Muscle of arm (tissue), 12 donors: ENCODE data around the gene SLC19A1. TPM values are rescaled to one million over a fixed set of nuclear protein-coding genes. Genes with fewer than 3 reads are reported as not detected.

Experiments
- DNase-seq: peaks from one replicate; pipeline ENCODE4 v3.0.0-alpha.2; 2013
- polyA plus RNA-seq, 12 donors: library from polyadenylated mRNA; unstranded; fragments of 120-200 nt; gene quantifications; one replicate each; pipeline ENCODE4 v1.2.1, GENCODE V29; 2013; ENCODE audit not compliant: insufficient read length in 12 of 12

The SLC19A1 gene
- polyA plus RNA-seq, 12 donors, result 4.9 to 24.9 (median 16.9) TPM; not detected in 1

DNA sequence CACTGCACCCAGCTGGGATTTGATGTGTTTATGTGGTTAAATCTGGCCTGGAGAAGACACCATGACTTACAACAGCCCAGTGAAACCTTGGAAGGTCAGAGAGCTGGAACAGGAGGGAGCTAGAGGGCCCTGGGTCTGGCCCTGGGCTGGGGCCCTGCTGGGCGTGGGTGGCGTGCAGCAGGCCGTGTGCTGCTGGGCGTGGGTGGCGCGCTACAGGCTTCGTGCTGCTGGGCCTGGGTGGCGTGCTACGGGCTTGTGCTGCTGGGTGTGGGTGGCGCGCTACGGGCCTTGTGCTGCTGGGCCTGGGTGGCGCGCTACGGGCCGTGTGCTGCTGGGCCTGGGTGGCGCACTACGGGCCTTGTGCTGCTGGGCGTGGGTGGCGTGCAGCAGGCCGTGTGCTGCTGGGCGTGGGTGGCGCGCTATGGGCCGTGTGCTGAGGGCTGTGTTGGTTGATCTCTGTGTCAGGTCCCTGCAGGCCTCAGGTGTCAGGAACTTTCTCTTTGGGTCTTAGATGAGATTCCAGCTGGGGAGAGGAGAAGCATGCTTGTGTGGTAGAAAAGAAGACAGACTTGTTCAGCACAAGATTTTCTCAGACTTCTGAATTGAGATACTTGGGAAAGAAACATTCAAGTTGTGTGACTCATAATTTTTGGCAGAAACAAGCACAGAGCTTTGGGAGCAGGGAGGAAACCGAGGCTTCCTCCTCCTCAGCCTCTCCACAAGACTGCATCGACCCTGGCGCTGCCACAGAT lies 71.3 kb downstream of the SLC19A1 start:
- no peak for DNase-seq

DNA sequence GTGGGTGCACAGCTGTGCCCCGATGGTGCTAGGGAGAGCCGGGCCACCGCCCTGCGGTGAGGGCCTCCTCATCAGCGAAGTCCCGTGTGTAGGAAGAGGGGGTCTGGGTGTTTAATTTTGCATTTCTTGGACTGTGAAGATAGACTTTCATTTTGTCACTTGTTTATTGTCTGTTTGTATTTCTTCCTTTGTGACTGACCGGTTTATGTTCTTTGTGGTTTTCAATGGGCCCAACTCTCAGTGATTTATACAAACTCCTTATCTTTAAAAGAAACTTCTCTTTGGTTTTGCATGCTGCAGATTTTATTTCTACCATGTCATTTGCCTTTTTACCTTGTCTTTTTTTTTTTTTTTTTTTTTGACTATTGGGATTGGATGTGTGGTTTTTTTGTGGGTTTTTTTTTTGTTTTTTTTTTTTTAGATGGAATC lies 72.1 kb downstream of the SLC19A1 start:
- no peak for DNase-seq

DNA sequence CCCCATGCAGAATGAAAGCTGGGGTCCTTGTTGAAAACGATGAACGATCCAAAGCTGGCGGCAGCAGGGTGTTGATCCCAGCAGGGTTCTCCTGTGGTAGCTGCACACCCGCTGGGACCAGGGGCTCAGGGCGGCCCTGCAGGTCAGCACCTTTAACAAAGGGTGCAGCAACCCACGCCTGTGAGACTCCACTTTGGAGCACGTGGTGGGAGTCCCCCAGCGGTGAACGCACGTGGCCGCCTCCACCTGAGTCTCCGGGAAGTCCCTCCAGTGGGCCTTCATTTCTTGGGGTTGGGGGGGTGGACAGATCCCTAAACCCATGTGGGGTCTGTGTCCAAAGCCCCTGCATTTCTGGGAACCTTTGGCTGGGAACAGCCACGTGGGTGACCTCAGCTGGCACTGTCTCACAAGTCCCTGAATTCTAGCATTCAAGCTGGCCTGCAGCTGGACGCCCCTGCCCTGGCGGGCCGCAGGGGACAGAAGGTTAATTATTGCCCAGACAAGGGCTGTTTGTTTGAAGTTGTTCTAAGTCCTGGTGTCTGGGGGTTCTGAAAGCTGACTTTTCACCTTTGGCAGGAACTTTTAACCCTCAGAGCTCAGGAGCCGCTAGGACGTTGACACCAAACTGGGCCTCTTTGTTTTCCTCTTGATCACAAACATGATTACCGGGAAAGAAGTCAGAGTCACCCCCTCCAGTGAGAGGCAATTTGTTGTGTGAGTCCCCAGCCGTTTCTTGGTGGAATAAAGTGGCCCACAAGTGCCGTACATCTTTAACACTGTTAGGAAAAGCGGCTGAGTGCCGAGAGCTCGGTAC lies 72.8 kb downstream of the SLC19A1 start:
- no peak for DNase-seq

- no peak for DNase-seq
Measured at GRCh38 chr21:45468971-45469272, 73.3 kb downstream of the SLC19A1 start.

GRCh38 chr21:45468051-45468970 lies 73.9 kb downstream of the SLC19A1 start:
- DNase-seq, result no peak

DNA sequence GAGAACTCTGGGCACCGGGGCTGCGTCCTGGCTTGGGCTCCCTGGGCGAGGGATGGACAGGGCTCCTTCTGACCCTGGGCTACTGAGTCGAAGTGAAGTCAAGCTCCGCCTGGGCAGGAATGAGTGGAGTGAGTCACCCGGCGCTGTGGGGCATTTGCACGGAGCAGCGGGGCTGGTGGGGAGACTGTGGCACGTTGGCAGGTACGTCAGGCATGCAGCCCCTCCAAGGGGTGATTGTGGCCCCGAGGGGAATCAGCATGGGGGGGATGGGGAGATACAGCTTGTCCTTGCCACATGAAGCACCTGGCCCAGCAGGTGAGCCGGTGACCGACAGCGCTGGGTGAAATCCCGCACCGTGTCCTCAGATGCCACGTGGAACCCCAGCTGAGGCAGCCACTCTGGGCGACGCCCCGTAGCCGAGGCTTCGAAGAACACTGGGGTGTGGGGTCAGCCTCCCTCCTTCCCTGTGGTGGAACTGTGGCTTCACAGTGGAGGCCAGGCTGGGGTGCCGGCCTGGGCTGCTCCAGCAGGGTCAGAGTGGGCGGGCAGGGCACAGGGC lies 74.9 kb downstream of the SLC19A1 start:
- DNase-seq, result no peak

DNA sequence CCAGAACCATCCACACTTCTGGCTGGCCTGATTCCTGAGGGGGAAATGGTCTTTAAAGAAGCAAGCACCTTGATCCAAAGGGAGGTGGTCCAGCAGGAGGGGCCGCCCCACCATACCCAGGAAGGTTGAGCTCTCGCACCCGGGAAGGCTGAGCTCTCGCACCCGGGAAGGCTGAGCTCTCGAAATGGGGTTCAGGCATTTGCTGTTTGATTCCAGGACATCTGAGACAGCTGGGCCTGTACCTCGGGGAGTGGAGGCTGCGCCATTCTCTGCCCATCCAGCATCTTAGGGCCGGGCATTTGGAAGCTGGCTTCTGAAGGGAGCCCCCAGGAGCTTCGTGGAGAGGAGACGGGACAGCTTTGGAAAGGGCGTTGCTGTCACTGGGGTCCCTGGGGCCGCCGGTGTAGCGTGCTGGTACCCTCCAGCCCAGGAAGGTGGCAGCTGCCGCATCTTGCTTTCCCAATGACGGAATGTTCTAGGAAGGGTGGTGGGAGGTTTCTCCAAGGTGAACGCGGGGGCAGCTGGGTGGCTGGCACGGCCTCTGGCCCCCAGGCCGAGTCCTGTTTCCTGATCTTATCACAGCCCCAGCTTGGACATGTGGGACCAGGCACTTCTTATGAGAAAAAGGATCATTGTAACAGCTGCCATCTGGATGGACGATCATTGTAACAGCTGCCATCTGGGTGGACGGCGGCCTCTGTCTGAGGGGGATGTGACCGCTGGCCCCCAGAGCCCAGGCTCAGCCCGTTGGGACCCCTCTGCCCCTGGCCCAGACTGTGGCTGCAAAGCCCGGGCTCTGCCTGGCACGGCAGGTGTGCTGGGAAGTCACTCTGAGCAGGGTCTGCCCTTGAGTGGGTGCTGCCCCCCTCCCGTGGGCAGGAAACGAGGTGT lies 75.7 kb downstream of the SLC19A1 start:
- DNase-seq, result no peak

DNA sequence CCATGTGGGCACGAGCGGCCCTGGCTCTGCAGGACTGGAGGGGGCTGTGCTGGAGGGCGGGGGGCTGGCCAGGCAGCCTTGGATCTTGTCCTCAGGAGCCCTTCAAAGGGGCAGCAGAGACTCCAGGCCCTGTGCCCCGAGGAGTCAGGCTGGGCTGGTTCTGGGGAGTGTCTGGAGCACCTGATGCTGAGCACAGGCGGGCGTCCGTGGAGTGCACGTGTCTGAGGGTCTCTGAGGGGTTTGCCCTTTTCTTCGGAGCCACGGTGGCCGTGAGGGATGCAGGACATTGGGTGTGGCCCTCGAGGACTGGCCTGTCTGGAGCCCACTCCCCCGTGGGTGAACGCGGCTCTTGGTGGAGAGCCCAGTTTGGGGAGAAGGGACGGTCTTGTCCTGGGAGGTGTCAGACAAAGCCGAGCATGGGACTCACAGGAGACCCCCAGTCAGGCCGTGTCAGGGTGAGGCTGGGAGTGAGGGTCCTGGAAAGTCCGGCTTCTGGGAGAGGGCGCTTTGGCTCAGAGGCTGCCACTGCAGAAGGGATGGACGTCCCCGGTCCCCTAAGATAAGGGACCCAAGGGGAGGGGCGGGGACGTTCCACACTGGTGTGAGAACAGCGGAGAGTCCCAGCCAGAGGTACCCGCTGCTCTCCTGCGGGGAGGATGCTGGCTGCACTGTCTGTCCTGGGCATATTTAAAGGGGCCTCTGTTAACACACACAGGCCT lies 76.5 kb downstream of the SLC19A1 start:
- DNase-seq, result no peak

DNA sequence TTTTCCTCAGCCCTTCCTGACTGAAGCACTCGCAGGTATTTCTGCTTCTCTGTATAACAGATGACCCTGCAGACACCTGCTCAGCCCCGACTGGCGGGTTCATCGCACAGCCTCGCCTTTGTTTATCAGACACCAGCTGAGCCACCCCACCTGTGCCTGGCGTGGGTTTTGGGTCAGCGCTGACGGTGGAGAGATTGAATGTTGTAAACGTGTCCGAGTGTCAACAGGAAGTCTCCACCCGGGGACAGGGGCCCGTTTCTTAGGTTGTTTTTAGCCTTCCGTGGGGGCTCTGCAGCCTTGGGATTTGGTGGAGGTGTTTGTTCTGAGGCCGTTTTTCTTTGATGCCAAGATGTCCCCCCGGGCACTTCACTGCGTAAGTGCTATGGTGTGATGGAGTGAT lies 77.1 kb downstream of the SLC19A1 start:
- DNase-seq, result no peak

GRCh38 chr21:45464309-45464708 lies 77.9 kb downstream of the SLC19A1 start:
- DNase-seq, result no peak

GRCh38 chr21:45463871-45464270 lies 78.4 kb downstream of the SLC19A1 start:
- DNase-seq, result no peak

- DNase-seq, result no peak
Measured at GRCh38 chr21:45461806-45462341, 80.4 kb downstream of the SLC19A1 start.

GRCh38 chr21:45461369-45461750 lies 80.9 kb downstream of the SLC19A1 start:
- no peak for DNase-seq

- DNase-seq, result no peak
Measured at GRCh38 chr21:45460611-45461368, 81.5 kb downstream of the SLC19A1 start.

GRCh38 chr21:45460011-45460565 lies 82.2 kb downstream of the SLC19A1 start:
- DNase-seq, result no peak

DNA sequence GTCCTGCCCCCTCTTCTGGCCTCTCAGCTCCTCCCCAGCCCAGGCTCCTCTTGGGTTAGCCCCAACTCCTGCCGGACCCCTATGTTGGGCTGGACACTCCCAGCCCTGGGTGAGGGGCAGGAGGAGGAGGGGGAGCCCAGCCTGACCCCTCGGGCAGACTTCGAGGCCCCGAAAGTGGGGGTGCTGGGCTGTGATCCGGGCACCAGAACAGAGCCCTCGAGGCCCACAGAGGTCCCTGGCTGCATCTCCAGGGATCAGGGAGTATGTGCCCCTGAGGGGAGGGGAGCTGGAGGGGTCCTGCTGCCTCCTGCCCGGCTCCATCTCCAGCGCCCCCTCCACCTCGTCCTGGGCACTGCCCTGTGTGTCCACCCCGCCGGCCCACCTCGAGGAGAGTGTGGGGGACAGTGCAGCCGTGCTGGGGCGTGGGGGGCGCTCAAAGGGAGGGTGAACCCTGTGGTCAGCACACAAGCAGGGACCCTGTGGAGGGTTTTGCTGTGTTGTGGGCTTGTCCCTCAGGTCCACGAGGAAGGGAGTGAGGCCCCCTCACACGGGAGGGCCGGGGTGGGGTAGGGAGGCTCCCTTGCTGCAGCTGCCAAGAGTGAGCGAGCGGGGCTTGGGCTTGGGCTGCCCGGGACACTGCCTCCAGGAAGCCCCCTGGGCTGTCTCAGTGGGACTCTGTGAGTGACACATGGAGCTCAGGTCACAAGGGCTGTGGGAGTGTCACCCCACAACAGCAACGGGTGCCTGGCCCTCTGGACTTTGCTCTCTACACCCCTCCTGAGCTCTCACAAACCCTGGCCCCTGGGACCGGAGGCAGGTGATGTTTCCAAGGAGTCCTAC lies 82.8 kb downstream of the SLC19A1 start:
- DNase-seq, result no peak

- no peak for DNase-seq
Measured at GRCh38 chr21:45458281-45459170, 83.7 kb downstream of the SLC19A1 start.
